ENCODE results near the gene PSEN2. TPM values are rescaled to one million over a fixed set of nuclear protein-coding genes. Genes with fewer than 3 reads are reported as not detected.

Gene PSEN2
- total and polyA plus RNA-seq, 9 of the 15 experiments (the other 6 are each of a cell fraction or from before 2014, with no cell fraction given): 2.3 to 21.5 (median 13.7) TPM

DNA sequence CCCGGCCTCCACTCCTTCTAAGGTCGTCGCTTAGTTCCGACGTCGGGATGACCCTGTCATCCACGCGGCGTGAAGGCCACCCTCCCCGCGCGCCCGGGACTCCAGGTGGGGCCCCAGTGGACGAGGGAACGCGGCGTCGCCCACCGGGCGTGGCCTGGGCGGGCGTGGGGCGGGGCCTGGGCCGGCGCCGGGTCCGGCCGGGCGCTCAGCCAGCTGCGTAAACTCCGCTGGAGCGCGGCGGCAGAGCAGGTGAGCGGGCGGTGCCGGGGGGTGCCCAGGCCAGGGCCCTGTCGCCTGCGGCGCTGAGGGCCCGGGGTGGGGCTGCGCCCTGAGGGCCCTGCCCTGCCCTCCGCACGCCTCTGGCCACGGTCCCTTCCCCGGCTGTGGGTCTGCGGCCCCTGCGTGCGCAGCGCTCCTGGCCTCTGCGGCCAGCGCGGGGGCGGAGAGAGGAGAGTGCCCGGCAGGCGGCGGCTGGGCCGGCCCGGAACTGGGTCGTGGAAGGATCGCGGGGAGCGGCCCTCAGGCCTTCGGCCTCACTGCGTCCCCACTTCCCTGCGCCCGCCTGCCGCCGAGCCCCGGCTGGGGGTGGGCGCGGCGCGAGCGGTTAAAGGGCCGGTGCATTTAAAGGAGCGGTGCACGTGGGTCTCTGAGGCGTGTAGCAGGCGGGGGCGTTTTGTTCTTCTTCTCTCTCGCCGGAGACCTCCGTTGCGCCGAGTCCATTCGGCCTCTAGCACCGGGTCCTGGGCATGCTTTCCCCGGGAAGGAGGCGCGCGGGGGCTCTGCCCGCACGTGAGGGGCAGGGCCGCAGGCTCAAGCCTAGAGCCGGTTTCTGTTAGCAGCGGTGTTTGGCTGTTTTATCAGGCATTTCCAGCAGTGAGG lies at the start of gene PSEN2 (continued):
- TF ChIP-seq, protein P1, sequence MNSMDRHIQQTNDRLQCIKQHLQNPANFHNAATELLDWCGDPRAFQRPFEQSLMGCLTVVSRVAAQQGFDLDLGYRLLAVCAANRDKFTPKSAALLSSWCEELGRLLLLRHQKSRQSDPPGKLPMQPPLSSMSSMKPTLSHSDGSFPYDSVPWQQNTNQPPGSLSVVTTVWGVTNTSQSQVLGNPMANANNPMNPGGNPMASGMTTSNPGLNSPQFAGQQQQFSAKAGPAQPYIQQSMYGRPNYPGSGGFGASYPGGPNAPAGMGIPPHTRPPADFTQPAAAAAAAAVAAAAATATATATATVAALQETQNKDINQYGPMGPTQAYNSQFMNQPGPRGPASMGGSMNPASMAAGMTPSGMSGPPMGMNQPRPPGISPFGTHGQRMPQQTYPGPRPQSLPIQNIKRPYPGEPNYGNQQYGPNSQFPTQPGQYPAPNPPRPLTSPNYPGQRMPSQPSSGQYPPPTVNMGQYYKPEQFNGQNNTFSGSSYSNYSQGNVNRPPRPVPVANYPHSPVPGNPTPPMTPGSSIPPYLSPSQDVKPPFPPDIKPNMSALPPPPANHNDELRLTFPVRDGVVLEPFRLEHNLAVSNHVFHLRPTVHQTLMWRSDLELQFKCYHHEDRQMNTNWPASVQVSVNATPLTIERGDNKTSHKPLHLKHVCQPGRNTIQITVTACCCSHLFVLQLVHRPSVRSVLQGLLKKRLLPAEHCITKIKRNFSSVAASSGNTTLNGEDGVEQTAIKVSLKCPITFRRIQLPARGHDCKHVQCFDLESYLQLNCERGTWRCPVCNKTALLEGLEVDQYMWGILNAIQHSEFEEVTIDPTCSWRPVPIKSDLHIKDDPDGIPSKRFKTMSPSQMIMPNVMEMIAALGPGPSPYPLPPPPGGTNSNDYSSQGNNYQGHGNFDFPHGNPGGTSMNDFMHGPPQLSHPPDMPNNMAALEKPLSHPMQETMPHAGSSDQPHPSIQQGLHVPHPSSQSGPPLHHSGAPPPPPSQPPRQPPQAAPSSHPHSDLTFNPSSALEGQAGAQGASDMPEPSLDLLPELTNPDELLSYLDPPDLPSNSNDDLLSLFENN (IDR thresholded peaks at IDR 0.05; ENCODE audit: low read depth in 2 of 2, low read length in 2 of 2): no peak
- TF ChIP-seq, protein P2, sequence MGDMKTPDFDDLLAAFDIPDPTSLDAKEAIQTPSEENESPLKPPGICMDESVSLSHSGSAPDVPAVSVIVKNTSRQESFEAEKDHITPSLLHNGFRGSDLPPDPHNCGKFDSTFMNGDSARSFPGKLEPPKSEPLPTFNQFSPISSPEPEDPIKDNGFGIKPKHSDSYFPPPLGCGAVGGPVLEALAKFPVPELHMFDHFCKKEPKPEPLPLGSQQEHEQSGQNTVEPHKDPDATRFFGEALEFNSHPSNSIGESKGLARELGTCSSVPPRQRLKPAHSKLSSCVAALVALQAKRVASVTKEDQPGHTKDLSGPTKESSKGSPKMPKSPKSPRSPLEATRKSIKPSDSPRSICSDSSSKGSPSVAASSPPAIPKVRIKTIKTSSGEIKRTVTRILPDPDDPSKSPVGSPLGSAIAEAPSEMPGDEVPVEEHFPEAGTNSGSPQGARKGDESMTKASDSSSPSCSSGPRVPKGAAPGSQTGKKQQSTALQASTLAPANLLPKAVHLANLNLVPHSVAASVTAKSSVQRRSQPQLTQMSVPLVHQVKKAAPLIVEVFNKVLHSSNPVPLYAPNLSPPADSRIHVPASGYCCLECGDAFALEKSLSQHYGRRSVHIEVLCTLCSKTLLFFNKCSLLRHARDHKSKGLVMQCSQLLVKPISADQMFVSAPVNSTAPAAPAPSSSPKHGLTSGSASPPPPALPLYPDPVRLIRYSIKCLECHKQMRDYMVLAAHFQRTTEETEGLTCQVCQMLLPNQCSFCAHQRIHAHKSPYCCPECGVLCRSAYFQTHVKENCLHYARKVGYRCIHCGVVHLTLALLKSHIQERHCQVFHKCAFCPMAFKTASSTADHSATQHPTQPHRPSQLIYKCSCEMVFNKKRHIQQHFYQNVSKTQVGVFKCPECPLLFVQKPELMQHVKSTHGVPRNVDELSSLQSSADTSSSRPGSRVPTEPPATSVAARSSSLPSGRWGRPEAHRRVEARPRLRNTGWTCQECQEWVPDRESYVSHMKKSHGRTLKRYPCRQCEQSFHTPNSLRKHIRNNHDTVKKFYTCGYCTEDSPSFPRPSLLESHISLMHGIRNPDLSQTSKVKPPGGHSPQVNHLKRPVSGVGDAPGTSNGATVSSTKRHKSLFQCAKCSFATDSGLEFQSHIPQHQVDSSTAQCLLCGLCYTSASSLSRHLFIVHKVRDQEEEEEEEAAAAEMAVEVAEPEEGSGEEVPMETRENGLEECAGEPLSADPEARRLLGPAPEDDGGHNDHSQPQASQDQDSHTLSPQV (IDR thresholded peaks at IDR 0.05): peak; percentile 71
- no peak for TF ChIP-seq ZNF174 (CRISPR knock-in tag; IDR thresholded peaks at IDR 0.05)
- TF ChIP-seq ZFX (CRISPR knock-in tag; IDR thresholded peaks at IDR 0.05): peak; percentile 88
- 0 out of 2 replicates have a peak, but pooled peaks have one; percentile 37 for TF ChIP-seq SUPT5H (IDR thresholded peaks at IDR 0.05)
- peak in 1 of 2 experiments; percentile 83; a peak in 2 of 4 replicates for TF ChIP-seq HDAC1 (IDR thresholded peaks at IDR 0.05)
- no peak for TF ChIP-seq ZNF644 (tag; IDR thresholded peaks at IDR 0.05; ENCODE audit: low read depth)
- TF ChIP-seq, protein P3, sequence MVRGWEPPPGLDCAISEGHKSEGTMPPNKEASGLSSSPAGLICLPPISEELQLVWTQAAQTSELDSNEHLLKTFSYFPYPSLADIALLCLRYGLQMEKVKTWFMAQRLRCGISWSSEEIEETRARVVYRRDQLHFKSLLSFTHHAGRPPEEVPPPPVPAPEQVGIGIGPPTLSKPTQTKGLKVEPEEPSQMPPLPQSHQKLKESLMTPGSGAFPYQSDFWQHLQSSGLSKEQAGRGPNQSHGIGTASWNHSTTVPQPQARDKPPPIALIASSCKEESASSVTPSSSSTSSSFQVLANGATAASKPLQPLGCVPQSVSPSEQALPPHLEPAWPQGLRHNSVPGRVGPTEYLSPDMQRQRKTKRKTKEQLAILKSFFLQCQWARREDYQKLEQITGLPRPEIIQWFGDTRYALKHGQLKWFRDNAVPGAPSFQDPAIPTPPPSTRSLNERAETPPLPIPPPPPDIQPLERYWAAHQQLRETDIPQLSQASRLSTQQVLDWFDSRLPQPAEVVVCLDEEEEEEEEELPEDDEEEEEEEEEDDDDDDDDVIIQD (CRISPR knock-in tag; IDR thresholded peaks at IDR 0.05): no peak
- 0 out of 2 replicates have a peak, but pooled peaks have one; percentile 18 for TF ChIP-seq LCOR (CRISPR knock-in tag; IDR thresholded peaks at IDR 0.05)
